ENCODE results near the gene MAPK6. TPM values are rescaled to one million over a fixed set of nuclear protein-coding genes. Genes with fewer than 3 reads are reported as not detected.
"Not testable (repeated sequence)": the region's sequence is repeated elsewhere in the genome, so short reads cannot be mapped to it uniquely, and the experiment has no call there.

The MAPK6 gene
- polyA plus RNA-seq, 1 donor (not counting 4 experiments of a cell fraction or from before 2014, with no cell fraction given), result 103 TPM

- dilution Hi-C loops (cut with MboI; ENCODE audit: extremely low pct_ligation_motif_present, low sequenced_read_pairs), result no loop called here
Measured at GRCh38 chr15:51992953-51993352, 26.1 kb upstream of the MAPK6 start.

GRCh38 chr15:52002351-52002750, 16.7 kb upstream of the MAPK6 start:
- no peak for FAIRE-seq
- TF ChIP-seq EZH2 (IDR thresholded peaks at IDR 0.05; ENCODE audit: low read length), result no peak
- TF ChIP-seq, protein P1, sequence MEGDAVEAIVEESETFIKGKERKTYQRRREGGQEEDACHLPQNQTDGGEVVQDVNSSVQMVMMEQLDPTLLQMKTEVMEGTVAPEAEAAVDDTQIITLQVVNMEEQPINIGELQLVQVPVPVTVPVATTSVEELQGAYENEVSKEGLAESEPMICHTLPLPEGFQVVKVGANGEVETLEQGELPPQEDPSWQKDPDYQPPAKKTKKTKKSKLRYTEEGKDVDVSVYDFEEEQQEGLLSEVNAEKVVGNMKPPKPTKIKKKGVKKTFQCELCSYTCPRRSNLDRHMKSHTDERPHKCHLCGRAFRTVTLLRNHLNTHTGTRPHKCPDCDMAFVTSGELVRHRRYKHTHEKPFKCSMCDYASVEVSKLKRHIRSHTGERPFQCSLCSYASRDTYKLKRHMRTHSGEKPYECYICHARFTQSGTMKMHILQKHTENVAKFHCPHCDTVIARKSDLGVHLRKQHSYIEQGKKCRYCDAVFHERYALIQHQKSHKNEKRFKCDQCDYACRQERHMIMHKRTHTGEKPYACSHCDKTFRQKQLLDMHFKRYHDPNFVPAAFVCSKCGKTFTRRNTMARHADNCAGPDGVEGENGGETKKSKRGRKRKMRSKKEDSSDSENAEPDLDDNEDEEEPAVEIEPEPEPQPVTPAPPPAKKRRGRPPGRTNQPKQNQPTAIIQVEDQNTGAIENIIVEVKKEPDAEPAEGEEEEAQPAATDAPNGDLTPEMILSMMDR (optimal IDR thresholded peaks at IDR 0.05 in 1 of 3, IDR thresholded peaks at IDR 0.05 in 1 of 3, conservative IDR thresholded peaks at IDR 0.05 in 1 of 3; ENCODE audit: extremely low read depth in 1 of 3, insufficient read depth in 2 of 3, low read length in 3 of 3), result no peak
- peaks cover 34% of the 10 kb centered on the region for H3K4me1 ChIP-seq (ENCODE audit: control insufficient read depth, extremely low read depth, insufficient read depth, low read length)
- H2AFZ ChIP-seq (ENCODE audit: control insufficient read depth, low read length), result no peak overlapping the region
- H3K9me3 ChIP-seq (ENCODE audit: control insufficient read depth, low read depth, low read length), result no peaks in the 10 kb centered on the region
- no peaks in the 10 kb centered on the region for H3K9me1 ChIP-seq (ENCODE audit: control insufficient read depth, extremely low read depth, insufficient read depth, low read length)
- no peak for DNase-seq (ENCODE audit: low read depth, low spot score)
- H3K79me2 ChIP-seq (ENCODE audit: control insufficient read depth, insufficient read depth, low read length), result no peaks in the 10 kb centered on the region
- H3K9ac ChIP-seq (ENCODE audit: control insufficient read depth, extremely low read depth, insufficient read depth, low read length), result no peak overlapping the region
- H3K36me3 ChIP-seq (ENCODE audit: control insufficient read depth in 2 of 2, extremely low read depth in 1 of 2, insufficient read depth in 2 of 2, low read length in 2 of 2), result no peaks in the 10 kb centered on the region
- no peaks in the 10 kb centered on the region for H3K27me3 ChIP-seq (ENCODE audit: control insufficient read depth, extremely low read depth, insufficient read depth, low read length)
- H4K20me1 ChIP-seq (ENCODE audit: control insufficient read depth, extremely low read depth, insufficient read depth, low read length), result no peaks in the 10 kb centered on the region
- no peak overlapping the region for H3K27ac ChIP-seq (ENCODE audit: control insufficient read depth, insufficient read depth, low read length)
- H3K4me3 ChIP-seq (ENCODE audit: control insufficient read depth in 2 of 3, extremely low read depth in 1 of 3, insufficient read depth in 2 of 3, low read depth in 1 of 3, low read length in 3 of 3), result no peak overlapping the region
- dilution Hi-C loops (cut with MboI; ENCODE audit: extremely low pct_ligation_motif_present, low sequenced_read_pairs), result no loop called here
- no peak overlapping the region for H3K4me2 ChIP-seq (ENCODE audit: control insufficient read depth, extremely low read depth, insufficient read depth, low read depth, low read length)

More at GRCh38 chr15:51992953-51993352, 26.1 kb upstream of the MAPK6 start:
- no peaks in the 10 kb centered on the region for H3K27me3 ChIP-seq (ENCODE audit: control insufficient read depth, extremely low read depth, insufficient read depth, low read length)
- H3K9me1 ChIP-seq (ENCODE audit: control insufficient read depth, extremely low read depth, insufficient read depth, low read length), result no peaks in the 10 kb centered on the region
- no peak overlapping the region for H3K27ac ChIP-seq (ENCODE audit: control insufficient read depth, insufficient read depth, low read length)
- no peak overlapping the region for H2AFZ ChIP-seq (ENCODE audit: control insufficient read depth, low read length)
- FAIRE-seq (no peak), DNase-seq (ENCODE audit: low read depth, low spot score) (no peak)
- TF ChIP-seq EZH2 (IDR thresholded peaks at IDR 0.05; ENCODE audit: low read length), result no peak
- TF ChIP-seq, protein P1 (optimal IDR thresholded peaks at IDR 0.05 in 1 of 3, IDR thresholded peaks at IDR 0.05 in 1 of 3, conservative IDR thresholded peaks at IDR 0.05 in 1 of 3; ENCODE audit: extremely low read depth in 1 of 3, insufficient read depth in 2 of 3, low read length in 3 of 3), result no peak
- no peak overlapping the region for H3K4me3 ChIP-seq (ENCODE audit: control insufficient read depth in 2 of 3, extremely low read depth in 1 of 3, insufficient read depth in 2 of 3, low read depth in 1 of 3, low read length in 3 of 3)
- H3K9ac ChIP-seq (ENCODE audit: control insufficient read depth, extremely low read depth, insufficient read depth, low read length), result no peak overlapping the region
- H3K79me2 ChIP-seq (ENCODE audit: control insufficient read depth, insufficient read depth, low read length), result no peaks in the 10 kb centered on the region
- H4K20me1 ChIP-seq (ENCODE audit: control insufficient read depth, extremely low read depth, insufficient read depth, low read length), result no peaks in the 10 kb centered on the region
- H3K36me3 ChIP-seq (ENCODE audit: control insufficient read depth in 2 of 2, extremely low read depth in 1 of 2, insufficient read depth in 2 of 2, low read length in 2 of 2), result no peaks in the 10 kb centered on the region
- H3K9me3 ChIP-seq (ENCODE audit: control insufficient read depth, low read depth, low read length), result no peaks in the 10 kb centered on the region
- no peak overlapping the region for H3K4me2 ChIP-seq (ENCODE audit: control insufficient read depth, extremely low read depth, insufficient read depth, low read depth, low read length)
- H3K4me1 ChIP-seq (ENCODE audit: control insufficient read depth, extremely low read depth, insufficient read depth, low read length), result peaks cover 23% of the 10 kb centered on the region

- H3K27me3 ChIP-seq (ENCODE audit: control insufficient read depth, extremely low read depth, insufficient read depth, low read length); H3K4me2 ChIP-seq (ENCODE audit: control insufficient read depth, extremely low read depth, insufficient read depth, low read depth, low read length); H2AFZ ChIP-seq (ENCODE audit: control insufficient read depth, low read length); H3K79me2 ChIP-seq (ENCODE audit: control insufficient read depth, insufficient read depth, low read length); H3K9me3 ChIP-seq (ENCODE audit: control insufficient read depth, low read depth, low read length); H3K4me3 ChIP-seq (ENCODE audit: control insufficient read depth in 2 of 3, extremely low read depth in 1 of 3, insufficient read depth in 2 of 3, low read depth in 1 of 3, low read length in 3 of 3); H4K20me1 ChIP-seq (ENCODE audit: control insufficient read depth, extremely low read depth, insufficient read depth, low read length); DNase-seq (ENCODE audit: low read depth, low spot score); dilution Hi-C loops (cut with MboI; ENCODE audit: extremely low pct_ligation_motif_present, low sequenced_read_pairs); H3K36me3 ChIP-seq (ENCODE audit: control insufficient read depth in 2 of 2, extremely low read depth in 1 of 2, insufficient read depth in 2 of 2, low read length in 2 of 2); FAIRE-seq; H3K9ac ChIP-seq (ENCODE audit: control insufficient read depth, extremely low read depth, insufficient read depth, low read length); H3K9me1 ChIP-seq (ENCODE audit: control insufficient read depth, extremely low read depth, insufficient read depth, low read length); H3K27ac ChIP-seq (ENCODE audit: control insufficient read depth, insufficient read depth, low read length): not testable (repeated sequence)
- peaks cover 34% of the 10 kb centered on the region for H3K4me1 ChIP-seq (ENCODE audit: control insufficient read depth, extremely low read depth, insufficient read depth, low read length)
Measured at GRCh38 chr15:52003089-52003488, 15.9 kb upstream of the MAPK6 start.
